ENCODE data around the gene KIAA1958.

DNA sequence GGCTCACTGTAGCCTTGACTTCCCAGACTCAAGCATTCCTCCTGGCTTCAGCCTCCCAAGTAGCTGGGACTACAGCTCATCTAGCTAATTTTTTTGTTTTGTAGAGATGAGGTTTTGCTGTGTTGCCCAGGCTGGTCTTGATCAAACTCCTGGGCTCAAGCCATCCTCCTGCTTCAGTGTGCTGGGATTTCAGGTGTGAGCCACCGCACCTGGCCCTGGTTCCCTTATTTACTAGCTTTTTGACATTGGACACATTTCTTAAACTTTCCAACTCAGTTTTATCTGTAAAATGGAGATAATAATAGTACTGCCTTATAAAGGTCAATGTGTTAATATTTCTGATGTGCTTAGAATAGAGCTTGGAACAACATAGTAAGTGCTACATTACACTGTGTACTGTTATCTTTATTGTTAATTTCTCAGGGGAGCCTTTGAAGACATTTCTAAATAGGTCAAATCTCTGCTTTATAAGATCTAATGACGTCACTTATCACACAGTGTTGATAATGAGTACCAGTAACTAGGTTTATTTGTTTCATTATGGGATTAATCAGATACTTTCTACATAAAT, 66.7 kb downstream of the KIAA1958 start:
- TF ChIP-seq, protein P1, sequence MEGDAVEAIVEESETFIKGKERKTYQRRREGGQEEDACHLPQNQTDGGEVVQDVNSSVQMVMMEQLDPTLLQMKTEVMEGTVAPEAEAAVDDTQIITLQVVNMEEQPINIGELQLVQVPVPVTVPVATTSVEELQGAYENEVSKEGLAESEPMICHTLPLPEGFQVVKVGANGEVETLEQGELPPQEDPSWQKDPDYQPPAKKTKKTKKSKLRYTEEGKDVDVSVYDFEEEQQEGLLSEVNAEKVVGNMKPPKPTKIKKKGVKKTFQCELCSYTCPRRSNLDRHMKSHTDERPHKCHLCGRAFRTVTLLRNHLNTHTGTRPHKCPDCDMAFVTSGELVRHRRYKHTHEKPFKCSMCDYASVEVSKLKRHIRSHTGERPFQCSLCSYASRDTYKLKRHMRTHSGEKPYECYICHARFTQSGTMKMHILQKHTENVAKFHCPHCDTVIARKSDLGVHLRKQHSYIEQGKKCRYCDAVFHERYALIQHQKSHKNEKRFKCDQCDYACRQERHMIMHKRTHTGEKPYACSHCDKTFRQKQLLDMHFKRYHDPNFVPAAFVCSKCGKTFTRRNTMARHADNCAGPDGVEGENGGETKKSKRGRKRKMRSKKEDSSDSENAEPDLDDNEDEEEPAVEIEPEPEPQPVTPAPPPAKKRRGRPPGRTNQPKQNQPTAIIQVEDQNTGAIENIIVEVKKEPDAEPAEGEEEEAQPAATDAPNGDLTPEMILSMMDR (IDR thresholded peaks at IDR 0.05; ENCODE audit: low read length), result no peak
- no peak for TF ChIP-seq EZH2 (IDR thresholded peaks at IDR 0.05; ENCODE audit: borderline replicate concordance, low read length)
